ENCODE measurements around the gene EHF.

GRCh38 chr11:34647131-34647530, 26.2 kb downstream of the EHF start:
- TF ChIP-seq CTCF (IDR thresholded peaks at IDR 0.05; ENCODE audit: insufficient read depth, low read depth, low read length): no peak
- no peak for TF ChIP-seq EZH2 (IDR thresholded peaks at IDR 0.05; ENCODE audit: insufficient read depth, low read length)
